HuH-7.5 (cell line): ENCODE measurements around the gene LITAF.
"Not testable (repeated sequence)": the region's sequence is repeated elsewhere in the genome, so short reads cannot be mapped to it uniquely, and the experiment has no call there.

Experiments
- DNase-seq: peaks from one replicate; pipeline ENCODE4 v3.0.0; 2011; ENCODE audit warnings: low spot score

The LITAF gene

DNA sequence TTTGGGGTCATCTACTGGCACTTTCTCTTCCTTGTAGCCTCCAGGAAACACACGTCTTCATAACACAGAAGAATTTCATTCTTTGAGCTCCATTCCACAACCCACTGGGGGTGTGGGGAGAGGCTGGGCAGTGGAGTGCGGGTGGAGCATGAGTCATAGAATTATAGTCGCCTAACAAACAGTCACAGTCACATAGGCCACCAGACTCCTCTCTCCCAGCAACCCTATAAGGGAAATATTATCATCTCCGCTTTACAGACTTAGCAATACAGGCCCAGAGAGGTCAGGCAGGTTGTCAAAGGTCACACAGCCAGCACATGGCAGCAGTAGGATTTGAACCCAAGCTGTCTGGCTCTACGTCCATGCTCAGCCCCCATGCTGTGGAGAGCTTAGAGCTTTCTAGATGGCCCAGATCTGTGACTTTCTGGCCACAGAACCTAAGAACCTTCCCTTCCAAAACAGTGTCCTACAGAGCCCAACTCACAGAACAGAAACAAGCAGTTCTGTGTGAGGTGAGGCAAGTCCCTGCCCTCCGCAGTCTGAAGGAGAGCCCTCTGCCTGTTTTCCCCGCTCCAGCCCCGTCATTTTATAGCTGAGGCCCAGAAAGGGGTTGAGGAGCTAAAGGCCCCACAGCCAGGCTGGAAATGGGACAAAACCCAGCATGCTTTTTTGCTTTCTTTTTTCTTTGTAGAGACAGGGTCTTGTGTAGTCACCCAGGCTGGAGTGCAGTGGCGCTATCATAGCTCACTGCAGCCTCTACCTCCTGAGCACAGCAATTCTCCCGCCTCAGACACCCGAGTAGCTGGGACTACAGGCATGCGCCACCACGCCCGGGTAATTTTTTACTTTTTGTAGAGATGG is 10.7 kb upstream of the LITAF start:
- no peak for DNase-seq

DNA sequence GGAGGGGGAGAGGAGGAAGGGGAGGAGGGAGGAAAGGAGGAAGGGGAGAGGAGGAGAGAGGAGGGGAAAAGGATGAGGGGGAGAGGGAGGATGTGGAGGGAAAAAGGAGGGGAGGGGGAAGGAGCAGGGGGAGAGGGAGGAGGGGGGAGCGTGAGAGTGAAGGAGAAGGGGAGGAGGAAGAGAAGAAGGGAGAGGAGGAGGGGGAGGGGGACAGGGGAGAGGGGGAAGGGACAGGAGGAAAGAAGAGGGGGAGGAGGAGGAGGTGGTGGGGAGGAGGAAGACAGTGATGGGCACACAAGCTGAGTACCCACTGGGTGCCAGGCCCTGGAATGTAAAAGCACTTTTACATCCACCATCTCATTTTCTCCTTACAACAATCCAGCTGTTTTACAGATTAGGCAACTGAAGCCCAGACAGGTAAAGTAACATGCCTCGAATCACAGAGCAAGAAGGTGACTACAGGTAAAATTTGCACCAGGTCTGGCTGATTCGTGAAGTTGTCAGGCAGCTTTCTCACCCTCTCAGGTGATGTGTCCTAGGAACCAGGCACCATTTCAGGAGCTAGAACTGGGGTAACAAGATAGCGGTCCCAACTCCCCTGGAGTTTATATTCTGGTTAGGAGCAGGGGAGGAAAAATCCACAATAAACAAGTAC is 10.0 kb upstream of the LITAF start:
- no peak for DNase-seq

DNA sequence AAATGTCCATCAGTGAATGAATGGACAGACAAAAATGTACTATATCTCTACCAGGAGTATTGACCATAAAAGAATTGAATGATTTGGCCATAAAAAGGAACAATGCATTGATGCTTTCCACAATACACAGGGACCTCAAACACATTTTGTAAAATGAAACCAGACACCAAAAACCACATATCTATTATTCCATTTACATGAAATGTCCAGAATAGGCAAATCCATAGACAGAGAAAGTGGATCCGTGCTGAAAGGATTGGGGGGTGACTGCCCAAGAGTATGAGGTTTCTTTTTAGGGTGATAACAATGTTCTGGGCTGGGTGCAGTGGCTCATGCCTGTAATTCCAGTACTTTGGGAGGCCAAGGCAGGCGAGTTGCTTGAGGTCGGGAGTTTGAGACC is 6.9 kb upstream of the LITAF start:
- DNase-seq: no peak

DNA sequence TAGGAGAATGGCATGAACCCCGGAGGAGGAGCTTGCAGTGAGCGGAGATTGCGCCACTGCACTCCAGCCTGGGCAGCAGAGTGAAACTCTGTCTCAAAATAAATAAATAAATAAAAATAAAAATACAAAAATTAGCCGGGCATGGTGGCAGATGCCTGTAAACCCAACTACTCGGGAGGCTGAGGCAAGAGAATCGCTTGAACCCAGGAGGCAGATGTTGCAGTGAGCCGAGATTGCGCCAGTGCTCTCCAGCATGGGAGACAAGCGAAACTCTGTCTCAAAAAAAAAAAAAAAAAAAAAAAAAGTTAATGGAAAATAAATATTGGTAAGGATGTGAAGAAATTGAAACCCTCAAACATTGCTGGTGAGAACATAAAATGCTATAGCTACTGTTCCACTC is 6.4 kb upstream of the LITAF start:
- not testable (repeated sequence) for DNase-seq

DNA sequence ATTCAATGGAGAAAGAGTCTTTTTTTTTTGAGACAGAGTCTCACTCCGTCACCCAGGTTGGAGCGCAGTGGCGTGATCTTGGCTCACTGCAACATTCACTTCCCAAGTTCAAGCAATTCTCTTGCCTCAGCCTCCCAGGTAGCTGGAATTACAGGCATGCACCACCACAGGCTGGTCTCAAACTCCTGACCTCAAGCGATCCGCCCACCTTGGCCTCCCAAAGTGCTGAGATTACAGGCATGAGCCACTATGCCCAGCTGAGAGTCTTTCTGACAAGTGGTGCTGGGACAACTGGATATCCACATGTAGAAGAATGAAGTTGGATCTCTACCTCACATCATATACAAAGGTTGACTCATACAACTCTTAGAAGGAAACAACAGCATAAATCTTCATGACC is 4.9 kb upstream of the LITAF start:
- DNase-seq: not testable (repeated sequence)

DNA sequence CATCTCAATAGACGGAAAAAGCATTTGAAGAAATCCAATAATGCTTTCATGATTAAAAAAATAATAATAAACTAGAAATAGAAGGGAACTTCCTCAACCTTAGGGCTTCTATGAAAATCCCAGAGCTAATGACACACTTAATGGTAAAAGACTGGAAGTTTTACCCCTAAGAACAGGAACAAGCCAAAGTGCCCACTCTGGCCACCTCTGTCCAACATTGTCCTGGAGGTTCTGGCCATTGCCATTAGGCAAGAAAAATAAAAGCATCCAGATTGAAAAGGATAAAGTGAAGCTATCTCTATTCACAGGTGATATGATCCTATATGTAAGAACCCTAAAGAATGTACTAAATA is 2.5 kb upstream of the LITAF start:
- no peak for DNase-seq

DNA sequence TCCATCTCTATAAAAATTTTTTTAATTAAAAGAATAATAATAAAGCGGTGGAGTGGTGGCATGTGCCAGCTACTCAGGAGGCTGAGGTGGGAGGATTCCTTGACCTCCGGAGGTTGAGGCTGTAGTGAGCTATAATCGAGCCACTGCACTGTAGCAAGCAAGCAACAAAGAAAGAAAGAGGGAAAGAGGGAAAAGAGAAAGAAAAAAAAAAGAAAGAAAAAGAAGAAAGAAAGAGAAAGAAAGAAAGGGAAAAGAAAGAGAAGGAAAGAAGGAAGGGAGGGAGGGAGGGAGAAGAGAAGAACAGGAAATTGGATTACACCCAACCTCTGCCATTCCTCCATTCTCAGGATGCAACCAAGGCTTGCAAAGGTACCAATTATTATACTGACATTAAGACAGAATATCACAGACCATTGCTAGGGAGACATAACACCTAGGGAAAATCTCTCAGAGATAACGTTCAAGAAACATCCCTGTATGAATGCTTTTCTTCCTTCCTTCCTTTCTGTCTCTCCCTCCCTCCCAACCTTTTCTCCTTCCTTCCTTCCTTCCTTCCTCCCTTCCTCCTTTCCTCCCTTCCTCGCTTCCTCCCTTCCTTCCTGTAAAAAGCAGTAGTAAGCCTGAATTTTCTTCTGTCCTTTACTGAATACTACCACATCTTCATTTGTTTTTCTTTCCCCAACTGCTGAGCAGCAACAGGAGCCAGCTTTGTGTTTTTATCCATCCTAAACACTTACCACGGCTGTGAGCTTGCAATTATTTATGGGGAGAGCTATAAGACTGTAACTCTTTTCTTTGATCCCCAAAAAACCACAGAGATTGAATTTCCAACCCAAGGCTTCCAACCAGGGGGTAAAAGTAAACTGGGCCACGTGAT is 1.8 kb upstream of the LITAF start:
- DNase-seq: no peak

DNA sequence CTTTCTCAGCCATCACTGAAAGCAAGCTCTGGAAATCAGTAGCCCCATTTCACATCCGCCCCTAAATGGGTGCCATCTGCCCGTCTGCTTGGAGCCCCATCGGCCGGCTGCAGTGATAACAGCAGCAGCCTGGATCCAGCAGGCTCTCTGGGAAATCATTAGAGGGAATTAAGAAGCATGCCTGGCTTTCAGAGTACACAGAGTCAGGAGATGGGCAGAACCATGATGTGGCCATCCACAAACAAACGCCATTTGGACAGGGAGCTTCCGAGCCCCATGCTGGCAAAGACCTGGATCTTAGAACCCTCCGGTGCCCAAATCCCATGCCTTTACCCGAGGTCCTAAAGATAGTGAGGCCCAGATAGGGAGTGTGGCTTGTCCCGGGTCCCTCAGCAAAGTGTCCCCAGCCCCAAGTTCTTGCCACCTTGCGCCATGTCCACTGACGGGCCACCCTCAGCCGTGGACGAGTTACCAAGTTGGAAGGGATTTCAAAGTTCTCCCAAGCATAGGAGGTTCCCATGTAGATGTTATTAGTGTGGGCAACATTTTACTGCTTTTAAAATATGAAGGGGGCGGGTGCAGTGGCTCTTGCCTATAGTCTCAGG is 1.0 kb upstream of the LITAF start:
- DNase-seq: no peak

DNA sequence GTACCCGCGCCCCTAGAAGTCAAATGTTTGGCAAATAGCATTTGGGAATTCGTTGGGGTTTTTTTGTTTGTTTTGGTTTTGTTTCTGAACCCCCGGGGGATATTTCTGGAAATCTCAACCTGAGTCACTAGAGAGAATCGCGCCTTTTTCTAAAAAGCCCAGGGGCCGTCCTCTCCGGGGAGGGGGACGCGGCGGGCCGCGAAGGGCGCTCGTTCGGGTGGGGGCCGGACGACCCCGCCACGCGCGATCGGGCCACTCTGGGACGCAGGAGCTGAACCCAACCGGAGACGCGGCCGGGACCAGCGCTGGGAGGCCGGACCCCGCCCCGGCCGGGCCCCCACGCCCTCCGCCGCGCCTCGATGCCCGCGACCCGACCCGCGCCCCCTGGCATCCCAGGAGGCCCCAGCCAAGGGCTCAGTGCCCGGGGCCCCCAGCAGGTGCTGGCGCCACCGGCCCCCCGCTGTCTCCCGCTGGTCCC is 302 bp downstream of the LITAF start:
- no peak for DNase-seq

DNA sequence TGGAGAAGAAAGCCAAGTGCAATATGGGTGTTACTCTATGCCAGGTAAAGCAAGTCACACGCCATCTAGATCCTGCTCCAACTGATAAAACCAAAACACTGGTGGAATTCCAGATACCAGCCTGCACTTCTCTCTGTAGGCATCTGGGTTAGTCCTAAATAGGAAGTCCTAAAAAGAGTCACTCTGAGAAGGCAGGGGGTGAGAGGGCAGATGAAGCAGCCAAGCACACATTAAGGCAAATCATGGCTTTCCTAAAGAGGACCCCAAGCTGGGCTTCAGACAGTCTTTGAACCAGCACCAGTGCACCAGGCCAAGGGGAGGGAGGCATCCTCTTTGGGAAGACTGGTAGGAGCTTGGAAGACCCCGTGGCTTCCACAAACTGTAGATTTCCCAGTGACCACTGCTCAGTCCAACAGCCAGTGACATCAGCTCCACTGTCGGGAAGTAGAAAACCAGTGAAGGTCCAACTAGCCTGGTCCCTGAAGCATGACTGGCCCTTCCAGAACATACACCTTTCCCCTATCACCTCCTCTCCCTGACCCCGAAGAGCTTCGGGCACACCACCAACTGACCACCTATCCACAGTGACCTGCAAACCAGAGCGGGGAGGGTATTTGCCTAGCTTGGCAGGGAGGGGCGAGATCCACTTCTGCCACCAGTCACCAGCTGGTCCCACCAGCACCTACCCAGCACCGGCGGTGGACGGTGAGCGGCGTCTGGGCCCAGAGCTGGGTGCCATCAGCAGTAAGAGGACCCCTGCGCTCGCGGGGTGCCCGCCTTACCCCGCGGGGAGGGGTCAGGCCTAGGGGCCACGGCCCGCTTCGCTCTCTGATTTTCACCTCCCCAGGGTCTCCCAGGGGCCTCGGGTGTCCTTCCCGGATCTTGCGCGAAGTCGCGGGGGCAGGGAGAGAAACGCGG is 1.0 kb downstream of the LITAF start:
- DNase-seq: no peak

DNA sequence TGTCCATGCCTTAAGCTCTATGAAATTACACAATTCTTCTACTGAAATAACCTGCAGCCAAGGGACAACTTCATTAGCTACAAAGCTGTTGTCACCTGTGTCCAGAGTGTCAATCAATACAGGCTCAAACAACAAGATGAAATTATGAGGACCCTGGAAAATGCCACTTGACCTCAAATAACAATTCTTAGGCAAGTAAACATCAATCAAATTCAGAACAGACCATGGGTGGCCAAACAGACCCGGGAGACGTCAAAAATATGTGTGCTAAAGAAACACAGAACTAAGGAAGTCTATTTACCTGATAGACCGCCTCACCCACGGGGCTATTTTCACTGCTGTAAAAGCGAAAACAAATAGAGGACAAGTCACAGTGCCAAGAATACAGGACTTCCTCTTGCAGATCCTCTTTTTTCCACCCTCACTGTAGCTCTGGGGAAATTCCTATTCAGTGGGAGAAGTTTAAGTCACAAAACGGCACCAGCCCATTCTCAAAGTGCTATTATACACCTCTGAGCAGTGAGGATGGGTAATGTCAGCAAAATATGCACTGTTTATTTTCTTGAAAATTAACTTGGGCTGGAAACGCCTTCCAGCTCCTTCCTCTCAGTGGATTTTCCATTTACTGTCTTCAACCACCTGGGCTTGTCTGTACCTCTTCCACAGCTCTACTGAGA is 2.7 kb downstream of the LITAF start:
- no peak for DNase-seq

DNA sequence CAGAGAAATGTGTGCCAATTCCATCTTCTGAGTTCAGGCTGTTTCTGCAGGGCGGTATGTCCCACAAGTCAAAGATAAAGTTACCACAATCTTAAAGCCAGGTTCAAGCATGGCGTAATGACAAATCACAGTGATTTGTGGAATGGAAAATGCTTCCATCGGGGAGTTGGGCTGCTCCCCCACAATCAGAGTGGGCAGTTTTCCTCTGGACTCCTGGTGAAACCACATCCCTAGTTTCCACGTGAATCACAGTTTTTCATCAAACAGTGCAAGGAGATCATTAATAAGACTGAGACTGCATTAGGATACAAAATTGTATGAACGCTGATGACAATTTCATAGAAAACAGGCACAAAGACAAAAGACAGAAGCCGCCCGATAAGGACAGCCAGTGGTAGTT is 3.6 kb downstream of the LITAF start:
- DNase-seq: no peak

DNA sequence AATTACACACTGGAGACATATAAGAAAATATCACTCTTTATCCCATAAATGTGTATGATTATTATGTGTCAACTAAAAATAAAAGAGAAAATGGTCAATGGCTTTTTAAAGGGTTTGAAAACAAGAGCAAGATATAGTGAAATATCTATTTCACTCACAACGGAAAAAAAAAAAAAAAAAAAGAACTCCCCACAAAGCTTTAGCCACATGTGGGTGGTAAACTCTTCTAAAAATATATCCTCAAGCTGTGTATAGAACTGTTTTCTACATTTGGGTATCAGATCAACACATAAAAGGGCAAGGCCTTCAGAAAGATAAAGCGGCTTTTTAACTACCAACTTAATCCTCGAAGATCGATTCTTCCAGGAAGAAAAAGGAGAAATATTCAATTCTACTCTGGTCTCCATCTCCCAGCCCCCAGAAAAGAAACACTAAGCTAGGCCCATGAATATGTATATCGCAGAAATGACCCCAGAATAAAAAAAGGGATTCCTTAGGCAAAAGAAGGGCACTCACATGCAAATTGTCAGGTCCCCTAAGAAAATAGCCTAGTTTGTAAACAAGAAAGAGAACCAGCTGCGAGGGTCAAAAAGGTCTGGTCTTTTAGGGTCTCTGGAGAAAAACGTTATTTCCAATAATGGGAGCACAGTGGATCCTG is 4.4 kb downstream of the LITAF start:
- DNase-seq: no peak

DNA sequence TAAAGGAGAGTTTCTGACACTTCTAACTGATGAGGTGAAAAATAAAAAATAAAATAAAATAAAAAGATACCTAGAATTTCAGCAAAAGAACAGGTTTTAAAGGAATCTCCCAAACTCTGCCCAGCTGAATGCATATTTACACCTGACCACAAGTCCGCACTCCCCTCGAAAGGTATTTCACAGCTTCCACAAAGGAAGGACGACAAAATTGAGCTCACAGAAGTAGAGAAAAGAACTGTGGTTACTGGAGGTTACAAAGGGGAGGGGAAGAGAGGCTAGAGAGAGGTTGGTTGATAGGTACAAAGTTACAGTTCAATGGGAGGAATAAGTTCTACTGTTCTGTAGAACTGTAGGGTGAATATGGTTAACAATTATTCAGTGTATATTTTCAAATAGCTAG is 5.0 kb downstream of the LITAF start:
- no peak for DNase-seq

DNA sequence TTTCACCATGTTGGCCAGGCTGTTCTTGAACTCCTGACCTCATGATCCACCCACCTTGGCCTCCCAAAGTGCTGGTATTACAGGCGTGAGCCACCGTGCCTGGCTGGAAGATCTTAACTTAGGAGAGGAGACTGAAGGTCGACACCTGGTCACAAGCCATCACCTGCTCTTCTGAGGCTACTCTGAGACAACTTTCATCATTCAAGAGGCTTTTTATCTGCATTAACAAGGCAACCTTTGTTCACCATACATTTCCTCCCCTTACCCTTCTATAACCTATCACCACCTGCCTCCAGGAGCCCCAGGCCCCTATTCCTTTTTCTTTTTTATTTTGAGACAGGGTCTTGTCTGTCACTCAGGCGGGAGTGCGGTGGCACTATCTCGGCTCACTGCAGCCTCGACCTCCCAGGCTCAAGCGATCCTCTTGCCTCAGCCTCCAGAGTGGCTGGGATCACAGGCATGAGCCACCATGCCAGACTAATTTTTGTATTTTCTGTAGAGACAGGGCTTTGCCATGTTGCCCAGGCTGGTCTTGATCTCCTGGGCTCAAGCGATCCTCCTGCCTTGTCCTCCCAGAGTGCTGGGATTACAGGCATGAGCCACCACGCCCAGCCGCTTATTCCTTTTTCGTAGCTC is 6.2 kb downstream of the LITAF start:
- no peak for DNase-seq

DNA sequence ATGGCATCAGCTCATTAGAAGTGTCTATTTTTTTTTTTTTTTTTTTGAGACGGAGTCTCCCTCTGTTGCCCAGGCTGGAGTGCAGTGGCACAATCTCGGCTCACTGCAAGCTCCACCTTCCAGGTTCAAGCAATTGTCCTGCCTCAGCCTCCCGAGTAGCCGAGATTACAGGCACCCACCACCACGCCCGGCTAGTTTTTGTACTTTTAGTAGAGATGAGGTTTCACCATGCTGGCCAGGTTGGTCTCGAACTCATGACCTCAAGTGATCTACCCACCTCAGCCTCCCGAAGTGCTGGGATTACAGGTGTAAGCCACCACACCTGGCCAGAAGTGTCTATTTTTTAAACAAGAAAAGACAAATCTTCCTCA is 9.4 kb downstream of the LITAF start:
- DNase-seq: not testable (repeated sequence)

DNA sequence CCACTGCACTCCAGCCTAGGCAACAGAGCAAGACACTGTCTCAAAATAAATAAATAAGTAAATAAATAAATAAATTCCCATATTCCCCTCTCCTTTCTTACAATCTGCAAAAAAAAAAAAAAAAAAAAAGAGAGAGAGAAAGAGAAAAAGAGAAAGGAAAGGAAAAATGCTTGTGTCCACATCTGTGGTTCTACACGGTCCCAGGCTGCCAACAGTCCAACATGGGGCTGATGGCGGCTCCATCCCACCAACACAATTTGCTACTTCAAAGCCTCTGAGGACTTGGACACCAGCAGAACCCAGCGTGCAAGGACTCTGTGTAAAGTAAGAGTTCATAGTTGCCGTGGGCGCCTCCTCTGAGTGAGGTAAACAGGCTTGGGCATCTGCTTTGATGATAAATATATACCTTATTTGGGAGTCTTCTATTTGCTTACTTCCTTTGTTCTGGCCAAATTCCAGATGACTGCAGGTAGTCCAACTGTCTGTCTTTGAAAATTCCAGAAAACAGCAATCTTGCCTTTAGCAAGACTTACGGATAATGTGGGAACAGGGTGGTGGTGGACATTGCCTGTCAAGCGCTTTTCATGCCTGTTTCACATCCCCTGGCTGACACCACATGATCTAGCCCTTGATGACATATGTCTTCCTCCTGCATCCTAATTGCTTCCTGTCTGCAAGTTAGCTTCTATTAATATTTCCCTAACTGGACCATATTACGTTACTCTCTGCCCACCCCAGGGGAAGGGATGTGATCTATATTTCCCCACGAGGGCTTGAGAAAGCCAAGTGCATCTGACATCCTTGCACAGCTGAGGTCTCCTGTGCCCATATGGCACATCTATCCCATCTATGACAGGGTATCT is 10.1 kb downstream of the LITAF start:
- DNase-seq: no peak

DNA sequence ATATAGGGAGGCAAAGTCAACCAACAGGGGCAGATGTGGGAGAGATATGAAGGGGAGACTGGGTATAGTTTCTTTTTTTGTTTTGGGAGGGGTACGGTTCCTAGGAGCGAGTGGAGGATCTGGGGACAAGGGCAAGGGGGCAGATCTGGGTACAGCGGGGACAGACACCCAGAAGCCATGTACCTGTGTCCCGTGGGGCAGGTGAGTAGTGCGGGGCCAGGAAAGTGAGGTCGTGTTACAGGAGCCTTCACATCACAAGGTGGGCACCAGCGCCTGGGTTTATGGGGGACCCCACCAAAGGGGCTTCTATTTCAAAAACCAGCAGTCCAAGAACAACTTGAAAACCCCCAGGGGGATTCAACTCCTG is 11.5 kb downstream of the LITAF start:
- DNase-seq: no peak
